Activated CD4-positive, alpha-beta T cell treated with anti-CD3 and anti-CD28 coated beads for 48 hours (primary cell): ENCODE results near the gene KLHDC4.

Source experiments
- DNase-seq: peaks from one replicate; pipeline ENCODE4 v3.0.0-alpha.2; 2020

The KLHDC4 gene

DNA sequence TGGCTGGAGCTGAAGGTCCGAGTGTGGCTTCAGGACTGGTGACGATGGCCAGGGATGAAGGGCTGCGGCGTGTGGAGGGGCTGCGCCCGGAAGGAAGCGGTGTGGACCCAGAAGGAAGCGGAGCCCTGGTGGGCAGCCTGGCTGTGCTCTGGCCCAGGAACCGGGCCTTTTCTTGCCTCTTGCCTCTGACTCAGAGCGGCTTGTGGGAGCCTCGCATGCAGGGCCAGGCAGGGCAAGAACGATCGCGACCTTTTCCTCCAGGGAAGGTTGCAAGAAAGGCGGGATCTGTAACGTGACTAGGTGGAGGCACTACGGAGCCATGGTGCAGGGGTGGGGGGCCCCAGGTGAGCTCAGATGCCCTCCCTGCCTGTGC lies 85.5 kb downstream of the KLHDC4 start:
- DNase-seq: no peak

DNA sequence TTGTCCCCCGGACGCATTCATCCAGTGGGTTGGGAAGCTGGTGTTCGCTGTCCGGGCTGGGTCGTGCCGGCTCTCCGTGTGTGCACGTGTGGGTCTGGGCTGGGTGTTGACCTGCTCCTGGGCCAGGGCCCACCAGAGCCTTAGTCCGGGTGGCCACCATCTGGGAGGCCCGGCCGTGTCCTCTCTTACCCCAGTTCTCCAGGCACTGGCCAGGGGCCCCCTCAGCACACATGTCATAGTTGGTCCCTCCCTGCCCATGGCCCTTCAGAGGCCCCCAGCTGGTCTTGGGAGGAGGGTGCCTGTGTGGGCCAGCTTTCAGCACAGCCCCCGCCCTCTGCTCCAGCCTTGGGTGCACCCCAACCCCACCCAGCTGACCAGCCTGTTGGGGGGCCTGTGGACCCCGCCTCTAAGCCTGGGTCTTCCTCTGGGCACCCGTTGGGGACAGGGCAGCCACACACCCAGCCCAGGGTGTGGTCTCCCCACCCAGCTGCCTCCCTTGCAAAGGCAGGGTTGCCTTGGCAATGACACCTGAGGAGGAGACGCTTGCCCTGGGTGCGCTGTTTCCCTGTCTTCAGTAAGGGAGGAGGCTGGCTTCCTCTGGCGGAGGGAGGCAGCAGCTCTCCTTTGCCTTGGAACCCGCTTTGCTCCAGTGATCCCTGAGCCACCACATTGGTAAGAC lies 86.1 kb downstream of the KLHDC4 start:
- no peak for DNase-seq

- DNase-seq: no peak
These were observed 87.2 kb downstream of the KLHDC4 start for GRCh38 chr16:87678618-87679017.

DNA sequence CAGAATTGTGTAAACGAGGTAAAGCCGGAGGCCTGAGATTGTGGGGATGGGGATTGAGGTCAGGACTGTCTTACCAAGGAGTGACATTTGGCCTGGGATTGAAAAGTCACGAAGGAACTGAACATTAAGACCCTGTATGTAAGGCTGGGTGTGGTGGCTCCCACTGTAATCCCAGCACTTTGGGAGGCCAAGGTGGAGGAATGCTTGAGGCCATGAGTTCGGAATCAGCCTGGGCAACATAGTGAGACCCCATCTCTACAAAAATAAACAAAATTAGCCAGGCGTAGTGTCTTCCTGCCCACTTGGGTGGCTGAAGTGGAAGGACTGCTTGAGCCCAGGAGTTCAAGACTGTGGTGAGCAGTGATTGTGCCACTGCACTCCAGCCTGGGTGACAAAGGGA lies 88.0 kb downstream of the KLHDC4 start:
- DNase-seq: no peak

GRCh38 chr16:87675111-87675719 lies 90.6 kb downstream of the KLHDC4 start:
- no peak for DNase-seq

DNA sequence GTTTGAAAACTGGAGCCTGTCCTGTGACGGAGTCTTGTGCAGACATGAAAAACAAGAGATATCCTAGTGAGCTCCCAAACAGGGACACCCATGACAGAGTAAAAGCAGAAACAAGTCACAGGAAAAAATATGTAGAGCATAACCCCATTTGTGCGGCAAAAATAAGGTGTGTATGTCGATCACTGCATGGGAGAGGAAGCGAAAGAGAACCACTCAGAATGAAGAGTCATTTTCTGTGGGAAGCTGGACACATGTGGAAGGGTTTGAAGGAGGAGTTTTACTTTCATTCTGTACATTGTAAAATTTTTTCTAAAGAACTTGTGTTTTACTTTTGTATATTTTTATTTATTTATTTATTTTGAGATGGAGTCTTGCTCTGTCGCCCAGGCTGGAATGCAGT lies 91.4 kb downstream of the KLHDC4 start:
- no peak for DNase-seq

DNA sequence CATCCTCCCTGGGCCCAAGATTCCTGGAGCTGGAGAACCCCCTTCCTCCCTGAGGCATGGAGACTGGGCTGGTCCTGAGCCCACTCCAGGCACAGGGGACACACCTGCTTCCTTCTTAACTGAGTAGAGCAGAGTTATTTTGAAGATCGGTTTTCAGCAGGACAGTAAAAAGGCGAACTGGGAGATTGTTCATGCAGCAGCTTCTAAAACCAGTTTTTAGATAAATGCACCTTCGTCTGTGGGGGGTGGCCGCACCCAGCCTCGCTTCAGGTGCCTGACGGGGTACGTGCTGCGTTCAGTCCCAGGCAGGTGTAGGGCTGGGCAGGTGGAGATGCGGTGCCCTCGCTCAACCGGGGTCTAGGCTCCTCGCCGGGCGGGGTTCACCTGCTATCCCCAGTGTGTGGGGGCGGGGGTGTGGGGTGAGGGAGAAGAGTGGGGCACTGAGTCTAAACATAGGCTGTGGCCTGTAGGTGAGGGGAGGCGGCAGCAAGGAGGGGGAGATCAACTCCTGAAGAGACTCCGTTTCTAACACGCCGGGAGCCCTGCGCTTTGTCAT lies 94.0 kb downstream of the KLHDC4 start:
- DNase-seq: no peak

DNA sequence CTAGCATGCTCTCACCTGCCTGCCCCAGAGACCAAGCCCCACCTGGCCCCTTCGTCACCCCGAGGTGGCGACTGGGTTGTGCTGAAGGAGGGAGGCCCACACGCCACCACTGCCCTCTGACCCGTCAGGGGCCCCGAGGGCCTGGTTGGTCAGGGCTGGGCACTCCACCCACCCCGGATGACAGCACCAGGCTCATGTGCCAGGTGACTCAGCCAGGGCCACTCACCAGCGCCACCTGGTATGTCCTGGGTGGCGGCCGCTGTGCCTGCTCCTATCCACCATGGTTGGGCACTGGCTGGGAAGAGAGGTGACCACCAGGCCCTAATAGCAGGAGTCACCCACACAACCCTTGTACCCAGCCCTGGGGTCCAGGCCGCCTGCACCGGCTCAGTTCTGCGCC lies 94.6 kb downstream of the KLHDC4 start:
- no peak for DNase-seq

GRCh38 chr16:87669672-87670071 lies 96.1 kb downstream of the KLHDC4 start:
- no peak for DNase-seq

GRCh38 chr16:87667946-87668345 lies 97.8 kb downstream of the KLHDC4 start:
- no peak for DNase-seq

- DNase-seq: no peak
These were observed 98.3 kb downstream of the KLHDC4 start for GRCh38 chr16:87667443-87667842.

- DNase-seq: no peak
These were observed 98.9 kb downstream of the KLHDC4 start for GRCh38 chr16:87666919-87667318.

GRCh38 chr16:87665193-87665592 lies 100.6 kb downstream of the KLHDC4 start:
- no peak for DNase-seq

DNA sequence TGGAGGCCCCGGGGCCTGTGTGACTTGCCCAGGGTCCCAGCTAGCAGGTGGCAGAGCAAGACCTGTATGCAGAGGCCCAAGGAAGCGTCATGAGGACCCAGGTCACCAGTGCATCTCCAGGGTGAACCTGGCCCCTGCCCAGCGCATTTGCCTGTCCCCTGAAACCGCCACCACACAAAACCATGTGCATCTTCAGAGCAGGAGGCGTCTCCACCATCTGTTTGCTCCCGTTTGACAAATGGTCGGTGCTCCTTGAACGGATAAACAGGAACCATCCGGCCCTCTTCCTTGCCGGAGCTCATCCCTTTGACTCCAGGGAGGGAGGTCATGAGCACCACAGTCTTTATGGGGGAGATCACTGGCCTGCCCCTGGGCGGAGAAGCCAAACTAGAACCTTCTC lies 101.0 kb downstream of the KLHDC4 start:
- DNase-seq: no peak

GRCh38 chr16:87662254-87663204 lies 103.3 kb downstream of the KLHDC4 start:
- DNase-seq: no peak

DNA sequence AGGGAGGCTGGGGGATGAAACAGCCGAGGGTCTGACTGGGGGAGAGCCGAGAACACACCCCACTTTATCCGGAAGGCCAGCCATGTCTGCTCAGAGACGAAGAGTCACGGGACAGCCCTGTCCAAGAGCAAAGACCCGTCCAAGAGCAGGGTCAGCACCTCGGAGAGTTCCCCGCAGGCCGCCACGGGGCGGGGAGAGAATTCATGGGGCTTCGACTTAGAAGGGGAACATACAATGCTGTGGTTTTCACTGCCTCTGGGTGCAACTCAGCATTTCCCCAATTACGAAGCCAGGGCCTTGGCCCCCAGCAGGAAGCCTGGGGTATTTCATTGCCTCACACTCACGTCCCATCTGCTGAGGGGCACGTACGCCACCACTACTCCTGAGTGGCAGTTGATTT lies 104.2 kb downstream of the KLHDC4 start:
- peak; percentile 51 for DNase-seq

DNA sequence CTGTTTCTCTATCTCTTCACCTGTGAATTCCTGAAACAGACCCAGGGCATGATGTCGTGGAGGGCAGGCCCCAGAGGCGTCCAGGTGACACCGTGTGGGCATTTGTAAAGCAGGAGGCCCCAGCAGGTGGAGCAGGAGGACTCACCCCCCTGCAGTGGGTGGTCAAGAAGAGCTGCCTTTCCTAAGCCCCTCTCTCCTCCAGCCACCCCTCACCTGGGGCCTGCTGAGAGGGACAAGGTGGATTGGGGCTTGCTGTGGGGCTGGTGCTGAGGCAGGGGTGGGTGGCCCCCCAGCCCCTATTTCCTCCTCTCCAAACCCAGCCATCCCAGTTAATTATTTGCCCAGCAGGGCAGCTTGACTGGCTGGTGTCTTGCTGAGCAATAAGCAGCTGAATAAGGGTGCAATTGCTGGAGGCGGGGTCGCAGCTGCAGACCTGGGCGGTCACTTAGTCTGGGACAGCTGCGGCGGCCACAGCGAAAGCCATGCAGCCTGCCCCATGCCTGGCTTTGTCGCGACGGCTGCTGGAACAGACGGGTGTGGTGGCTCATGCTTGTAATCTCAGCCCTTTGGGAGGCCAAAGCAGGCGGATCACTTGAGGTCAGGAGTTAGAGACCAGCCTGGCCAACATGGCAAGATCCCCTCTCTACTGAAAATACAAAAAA lies 107.1 kb downstream of the KLHDC4 start:
- DNase-seq: no peak
